Measurements from ENCODE around the gene RGS7. TPM values are rescaled to one million over a fixed set of nuclear protein-coding genes. Genes with fewer than 3 reads are reported as not detected.
A peak's percentile ranks its signal among the peaks of the same experiment; 100 is the strongest.

The RGS7 gene
- total and polyA plus RNA-seq, 2 of the 8 experiments (the other 6 are each of a cell fraction or from before 2014, with no cell fraction given) = 1.6 to 3.0 TPM

- Histone ChIP-seq H2AFZ (ENCODE audit: low read length) (no peak overlapping the region), H2BK20ac (ENCODE audit: low read length) (no peak overlapping the region), H3K9ac (replicated peaks in 1 of 4; ENCODE audit: extremely low read depth in 1 of 4, low read depth in 3 of 4, low read length in 3 of 4) (no peak overlapping the region), H3K56ac (replicated peaks; ENCODE audit: insufficient read length, low read depth, low read length) (no peak overlapping the region), H3K18ac (ENCODE audit: extremely low read depth, low read length) (no peak overlapping the region), H4K5ac (ENCODE audit: insufficient read length, low read depth, low read length) (no peak overlapping the region), H4K91ac (replicated peaks; ENCODE audit: insufficient read length, low read length) (no peak overlapping the region), H3K27me3 (replicated peaks in 1 of 4; ENCODE audit: control insufficient read depth in 3 of 4, extremely low read depth in 1 of 4, insufficient read depth in 3 of 4, low read length in 3 of 4) (no peaks in the 10 kb centered on the region), H3K36me3 (ENCODE audit: control insufficient read depth in 2 of 4, insufficient read depth in 4 of 4, low read length in 3 of 4) (no peaks in the 10 kb centered on the region), H3K23me2 (ENCODE audit: low read depth, low read length) (peaks cover 4% of the 10 kb centered on the region; the same call in 1 of the 2 replicates), H2BK5ac (ENCODE audit: low read depth, low read length) (no peak overlapping the region), H3K79me1 (ENCODE audit: low read depth, low read length) (no peaks in the 10 kb centered on the region), H3K4me2 (ENCODE audit: insufficient read depth in 1 of 2, low read depth in 2 of 2, low read length in 2 of 2) (no peak overlapping the region), H3K23ac (ENCODE audit: insufficient read length) (no peak overlapping the region), H3K27ac (ENCODE audit: low read depth, low read length) (no peak overlapping the region), H2BK12ac (ENCODE audit: low read depth, low read length) (no peak overlapping the region), H3K9me3 (ENCODE audit: insufficient read depth in 2 of 2, low read depth in 1 of 2, low read length in 1 of 2) (no peaks in the 10 kb centered on the region), H3K4me1 (replicated peaks in 1 of 4; ENCODE audit: control insufficient read depth in 3 of 4, insufficient read depth in 4 of 4, low read length in 3 of 4) (no peaks in the 10 kb centered on the region), H4K20me1 (replicated peaks in 1 of 2; ENCODE audit: control insufficient read depth in 1 of 2, insufficient read depth in 2 of 2, low read length in 2 of 2) (peaks cover 0 to 1% of the 10 kb centered on the region in 2 experiments), H3K14ac (ENCODE audit: insufficient read length) (no peak overlapping the region), H4K8ac (ENCODE audit: extremely low read depth, insufficient read depth, low read length) (no peak overlapping the region), H3K4ac (replicated peaks; ENCODE audit: insufficient read length, low read depth, low read length) (no peak overlapping the region), H2BK15ac (ENCODE audit: low read length) (no peak overlapping the region), H2BK120ac (replicated peaks; ENCODE audit: low read depth, low read length) (no peak overlapping the region), H3K79me2 (ENCODE audit: control insufficient read depth in 1 of 2, insufficient read depth in 2 of 2, low read length in 2 of 2) (no peaks in the 10 kb centered on the region), H2AK5ac (ENCODE audit: low read depth, low read length) (no peak overlapping the region), H3K4me3 (ENCODE audit: extremely low read depth in 1 of 4, insufficient read depth in 2 of 4, low read depth in 3 of 4, low read length in 4 of 4) (no peak overlapping the region)
- FAIRE-seq (no peak), DNase-seq (ENCODE audit: low read depth in 1 of 2, low spot score in 2 of 2) (no peak)
- POLR2A ChIA-PET (ENCODE audit: partially characterized antibody) = no interaction called here
- TF ChIP-seq RAD21 (IDR thresholded peaks at IDR 0.05 in 1 of 2, conservative IDR thresholded peaks at IDR 0.05 in 1 of 2; ENCODE audit: low read depth in 2 of 2, low read length in 2 of 2) (peak; percentile 36 to 48), EGR1 (IDR thresholded peaks at IDR 0.05; ENCODE audit: borderline replicate concordance, low read depth, low read length) (no peak), CTCF (IDR thresholded peaks at IDR 0.05; ENCODE audit: control extremely low read depth in 1 of 3, insufficient read depth in 1 of 3, low read depth in 1 of 3, low read length in 3 of 3) (peak in 1 of 3 experiments; percentile 16; a peak in 2 of 4 replicates)
- WGBS, 2 experiments (ENCODE audit: extremely low coverage in 1 of 2, insufficient coverage in 1 of 2, insufficient read length in 1 of 2, insufficient replicate concordance in 2 of 2, low coverage in 1 of 2, low lambda C conversion rate in 2 of 2, missing lambda C conversion rate in 1 of 2) = 79% methylated on average over 5 of the region's 5 CpGs; no CpG with 5 or more reads in 1 of the 2 experiments
- CTCF ChIA-PET (ENCODE audit: partially characterized antibody) = interaction anchor here (0.6 to 1.2 kb wide), 4 partner anchors 16 to 259 kb away, joined by 3 to 4 read pairs (median 3); no protein-coding TSS in a partner anchor
These were observed 45.8 kb downstream of the RGS7 start for GRCh38 chr1:241311056-241311746.
